Measurements from ENCODE around the gene ADGRD1.

GRCh38 chr12:131057211-131057721 is 103.6 kb downstream of the ADGRD1 start:
- TF ChIP-seq SMAD3 (CRISPR knock-in tag; IDR thresholded peaks at IDR 0.05; ENCODE audit: borderline replicate concordance) (no peak), FOXP1 (CRISPR knock-in tag; IDR thresholded peaks at IDR 0.05; ENCODE audit: borderline replicate concordance) (no peak), CTCF (IDR thresholded peaks at IDR 0.05) (no peak), MAX (CRISPR knock-in tag; IDR thresholded peaks at IDR 0.05) (no peak)

Measured in WTC11 (cell line).